PC-9 (cell line): ENCODE measurements around the gene MRPS34. TPM values are rescaled to one million over a fixed set of nuclear protein-coding genes. Genes with fewer than 3 reads are reported as not detected.

Experiments
- BruUV-seq: library from RNA; stranded (reverse); fragments of 400-500 nt; replicated peaks from 2 replicates; lab custom pipeline; 2021; lab: Mats Ljungman, UMichigan
- CTCF ChIA-PET: fragments of 300-600 bp; sonication (Branson Sonifier 250); formaldehyde crosslinking; loops from one replicate; lab custom pipeline; 2022; ENCODE audit warnings: antibody characterized with exemption; lab: Charles Lee
- POLR2A ChIA-PET: fragments of 300-600 bp; sonication (Branson Sonifier 250); formaldehyde crosslinking; loops from one replicate; lab custom pipeline; 2022; ENCODE audit warnings: antibody characterized with exemption; ENCODE audit not compliant: unreplicated experiment; lab: Charles Lee
- DNase-seq, 2 experiments: peaks; one replicate each; pipeline versions ENCODE4 v3.0.0 to v3.0.0-alpha.2; 2015 to 2022; ENCODE audit warnings: mixed read lengths in 1 of 2
- H2AFZ ChIP-seq: fragments of 200-600 bp; sonication (generic); 2 replicates; pipeline ENCODE4 v1.8.1; 2017; ENCODE audit warnings: antibody characterized with exemption
- H3F3A ChIP-seq: fragments of 200-600 bp; sonication (generic); 2 replicates; pipeline ENCODE4 v1.8.1; 2017; ENCODE audit warnings: antibody characterized with exemption, mild to moderate bottlenecking, low read depth; ENCODE audit not compliant: insufficient read depth
- H3K27ac ChIP-seq: fragments of 200-600 bp; sonication (generic); 2 replicates; pipeline ENCODE4 v1.6.1; 2016; ENCODE audit warnings: mixed run types
- H3K27me3 ChIP-seq: fragments of 200-600 bp; sonication (generic); 2 replicates; pipeline ENCODE4 v1.6.1; 2016; ENCODE audit warnings: low read depth, mixed run types; ENCODE audit not compliant: insufficient read depth
- H3K36me3 ChIP-seq: fragments of 200-600 bp; sonication (generic); 2 replicates; pipeline ENCODE4 v1.6.1; 2016; ENCODE audit warnings: low read depth, mixed run types
- H3K4me1 ChIP-seq: fragments of 200-600 bp; sonication (generic); replicated peaks from 2 replicates; pipeline ENCODE4 v1.6.1; 2016; ENCODE audit warnings: mixed run types; ENCODE audit not compliant: insufficient read depth
- H3K4me2 ChIP-seq: fragments of 200-600 bp; sonication (generic); 2 replicates; pipeline ENCODE4 v1.6.1; 2017; ENCODE audit warnings: mixed run types
- H3K4me3 ChIP-seq: fragments of 200-600 bp; sonication (generic); 2 replicates; pipeline ENCODE4 v1.6.1; 2016; ENCODE audit warnings: mixed run types
- H3K79me2 ChIP-seq: fragments of 200-600 bp; sonication (generic); 2 replicates; pipeline ENCODE4 v1.6.1; 2017; ENCODE audit warnings: low read depth, mixed run types
- H3K9me2 ChIP-seq: fragments of 200-600 bp; sonication (generic); 2 replicates; pipeline ENCODE4 v1.8.1; 2017; ENCODE audit warnings: mild to moderate bottlenecking; ENCODE audit not compliant: insufficient read depth
- H3K9me3 ChIP-seq: fragments of 200-600 bp; sonication (generic); 2 replicates; pipeline ENCODE4 v1.8.1; 2016; ENCODE audit warnings: low read depth; ENCODE audit not compliant: insufficient read depth
- H4K20me1 ChIP-seq: fragments of 200-600 bp; sonication (generic); 2 replicates; pipeline ENCODE4 v1.8.1; 2017; ENCODE audit not compliant: insufficient read depth
- EZH2 ChIP-seq: fragments of 200-600 bp; sonication (generic); IDR thresholded peaks from 2 replicates; pipeline ENCODE4 v1.8.0; 2017; ENCODE audit warnings: antibody characterized with exemption, low read depth
- intact Hi-C: fragments of 100-400 bp; cut with micrococcal nuclease; formaldehyde crosslinking; loops from one replicate; pipeline ENCODE4 v1.10.0; 2022; ENCODE audit not compliant: unreplicated experiment
- total RNA-seq: library from RNA; stranded (reverse); gene quantifications from 2 replicates; pipeline ENCODE4 v1.2.3, GENCODE V29; 2021
- TF ChIP-seq, protein P1 (sequence below): fragments of 200-600 bp; sonication (generic); conservative IDR thresholded peaks from 2 replicates; pipeline ENCODE4 v1.6.1; 2017; ENCODE audit warnings: mixed run types, antibody characterized with exemption, mild to moderate bottlenecking, moderate library complexity

MRPS34 gene
- total RNA-seq, 1 experiment from 2014 or later = 201 TPM

DNA sequence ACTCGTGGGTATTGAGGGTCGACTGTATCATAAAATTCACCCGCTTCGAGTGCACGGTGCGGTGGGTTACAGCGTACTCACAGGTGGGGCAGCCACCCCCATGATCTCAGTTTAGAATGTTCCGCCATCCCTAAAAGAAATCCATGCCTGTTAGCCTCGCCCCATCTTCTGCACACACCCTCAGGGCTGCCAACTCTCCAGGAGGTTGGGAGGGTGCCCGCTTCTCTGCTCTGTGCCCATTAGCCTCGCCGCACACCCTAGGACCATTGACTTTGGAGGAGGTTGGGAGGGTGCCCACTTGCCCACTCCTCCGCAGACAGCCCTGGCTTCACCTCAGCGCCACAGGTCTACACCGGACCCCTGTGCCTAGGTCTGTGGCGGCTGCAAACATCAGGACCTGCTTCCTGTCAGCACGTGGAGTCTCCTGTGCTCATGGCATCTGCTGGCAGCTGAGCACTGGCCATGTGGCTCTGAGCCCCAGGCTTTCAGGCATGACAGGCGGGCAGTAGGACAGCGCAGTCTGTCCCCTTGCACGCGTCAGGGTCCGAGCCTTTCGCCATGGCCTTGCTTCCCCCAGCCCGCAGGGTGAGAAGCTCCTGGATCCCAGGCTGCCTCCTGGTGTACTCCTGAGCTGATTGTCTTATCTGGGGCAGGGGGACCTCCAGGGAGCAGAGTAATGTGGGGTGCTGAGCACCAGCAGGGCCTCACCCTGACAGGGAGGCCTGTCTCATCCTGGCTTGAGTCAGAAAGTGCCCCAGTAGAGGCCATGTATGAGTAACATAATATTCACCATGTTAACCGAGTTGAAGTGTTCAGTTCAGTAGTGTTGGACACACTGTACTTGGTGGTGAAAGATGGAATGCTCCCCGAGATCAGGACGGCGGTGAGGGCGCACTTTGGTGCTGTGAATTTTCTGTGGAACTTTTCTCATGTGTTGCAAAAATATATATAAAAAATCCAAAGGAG lies 23.5 kb downstream of the MRPS34 start:
- CTCF ChIA-PET = interaction anchor here (0.7 kb wide), 1 partner anchor 92 kb away, joined by 5 read pairs; no protein-coding TSS in a partner anchor

DNA sequence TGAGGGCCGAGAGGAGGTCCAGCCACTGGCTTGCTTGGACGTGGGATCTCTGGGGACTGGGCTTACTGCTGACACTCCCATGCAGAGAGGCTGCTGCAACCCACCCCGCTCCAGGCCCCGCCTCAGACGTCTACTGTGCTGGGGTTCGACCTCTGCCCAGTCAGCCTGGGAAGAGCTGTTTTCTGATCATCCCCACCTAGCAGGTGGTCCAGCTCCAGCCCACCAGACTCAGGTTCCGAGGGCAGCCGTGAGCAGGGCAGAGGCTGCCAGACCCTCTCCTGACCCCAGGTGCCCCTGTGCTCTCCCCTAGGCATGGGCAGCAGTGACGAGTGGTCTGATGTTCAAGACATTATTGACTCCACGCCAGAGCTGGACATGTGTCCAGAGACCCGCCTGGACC lies 25.0 kb downstream of the MRPS34 start:
- Histone ChIP-seq H3K9me2 (no peaks in the 10 kb centered on the region), H3K4me3 (no peak overlapping the region), H3F3A (peaks cover 36% of the 10 kb centered on the region), H3K9me3 (no peaks in the 10 kb centered on the region), H2AFZ (no peak overlapping the region), H4K20me1 (no peaks in the 10 kb centered on the region), H3K27ac (no peak overlapping the region), H3K4me2 (no peak overlapping the region), H3K4me1 (peaks cover 49% of the 10 kb centered on the region), H3K36me3 (no peaks in the 10 kb centered on the region; the same call in 1 of the 2 replicates), H3K79me2 (0 out of 2 replicates have a peak, but pooled peaks cover 3% of the 10 kb centered on the region), H3K27me3 (no peaks in the 10 kb centered on the region)
- CTCF ChIA-PET = no interaction called here
- BruUV-seq = no TSS peak
- no peak for DNase-seq
- TF ChIP-seq EZH2 = no peak
- TF ChIP-seq, protein P1, sequence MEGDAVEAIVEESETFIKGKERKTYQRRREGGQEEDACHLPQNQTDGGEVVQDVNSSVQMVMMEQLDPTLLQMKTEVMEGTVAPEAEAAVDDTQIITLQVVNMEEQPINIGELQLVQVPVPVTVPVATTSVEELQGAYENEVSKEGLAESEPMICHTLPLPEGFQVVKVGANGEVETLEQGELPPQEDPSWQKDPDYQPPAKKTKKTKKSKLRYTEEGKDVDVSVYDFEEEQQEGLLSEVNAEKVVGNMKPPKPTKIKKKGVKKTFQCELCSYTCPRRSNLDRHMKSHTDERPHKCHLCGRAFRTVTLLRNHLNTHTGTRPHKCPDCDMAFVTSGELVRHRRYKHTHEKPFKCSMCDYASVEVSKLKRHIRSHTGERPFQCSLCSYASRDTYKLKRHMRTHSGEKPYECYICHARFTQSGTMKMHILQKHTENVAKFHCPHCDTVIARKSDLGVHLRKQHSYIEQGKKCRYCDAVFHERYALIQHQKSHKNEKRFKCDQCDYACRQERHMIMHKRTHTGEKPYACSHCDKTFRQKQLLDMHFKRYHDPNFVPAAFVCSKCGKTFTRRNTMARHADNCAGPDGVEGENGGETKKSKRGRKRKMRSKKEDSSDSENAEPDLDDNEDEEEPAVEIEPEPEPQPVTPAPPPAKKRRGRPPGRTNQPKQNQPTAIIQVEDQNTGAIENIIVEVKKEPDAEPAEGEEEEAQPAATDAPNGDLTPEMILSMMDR = no peak
- POLR2A ChIA-PET = no interaction called here
- intact Hi-C loops = loop anchor here (2.0 kb wide), 1 partner anchor 69 kb away; the partner anchor contains the start of gene JPT2

More for the DNA sequence above, 23.5 kb downstream of the MRPS34 start:
- no peak for DNase-seq
- Histone ChIP-seq H3F3A (peaks cover 27% of the 10 kb centered on the region), H4K20me1 (no peaks in the 10 kb centered on the region), H3K4me1 (peaks cover 35% of the 10 kb centered on the region), H3K27ac (no peak overlapping the region), H3K9me2 (no peaks in the 10 kb centered on the region), H3K27me3 (no peaks in the 10 kb centered on the region), H3K79me2 (0 out of 2 replicates have a peak, but pooled peaks cover 3% of the 10 kb centered on the region), H3K4me3 (no peak overlapping the region), H2AFZ (no peak overlapping the region), H3K4me2 (no peak overlapping the region), H3K36me3 (no peaks in the 10 kb centered on the region; the same call in 1 of the 2 replicates), H3K9me3 (no peaks in the 10 kb centered on the region)
- intact Hi-C loops = no loop called here
- POLR2A ChIA-PET = no interaction called here
- BruUV-seq = no TSS peak
- TF ChIP-seq EZH2 = no peak
- TF ChIP-seq, protein P1 = no peak

DNA sequence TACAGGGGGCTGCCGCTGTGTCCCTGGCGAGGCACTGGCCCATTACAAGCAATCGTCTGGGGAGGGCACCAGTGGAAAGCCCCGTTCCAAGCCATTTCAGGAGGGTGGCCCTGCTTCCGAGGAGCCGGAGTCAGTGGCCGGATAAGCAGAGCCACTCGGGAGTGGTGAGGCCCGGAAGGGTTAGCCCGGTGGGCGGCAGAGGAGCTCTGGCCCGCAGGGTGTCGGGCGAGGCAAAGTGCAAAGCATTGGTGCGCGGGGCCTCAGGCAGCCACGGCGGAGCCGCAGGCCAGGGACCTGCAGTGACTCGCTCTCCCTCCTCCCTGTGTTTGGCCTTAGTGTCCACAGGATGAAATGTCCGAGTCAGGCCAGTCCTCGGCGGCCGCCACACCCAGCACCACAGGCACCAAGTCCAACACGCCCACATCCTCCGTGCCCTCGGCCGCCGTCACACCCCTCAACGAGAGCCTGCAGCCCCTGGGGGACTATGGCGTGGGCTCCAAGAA lies 26.2 kb downstream of the MRPS34 start:
- H3K9me2 ChIP-seq = no peaks in the 10 kb centered on the region
- ChIA-PET CTCF (interaction anchor here (0.5 to 1.7 kb wide), 4 partner anchors 21 to 55 kb away, joined by 3 to 6 read pairs (median 4); partner anchors contain the start of genes EME2 and MRPS34), POLR2A (interaction anchor here (1.1 to 1.6 kb wide), 3 partner anchors 25 to 36 kb away, joined by 3 to 11 read pairs (median 9); partner anchors contain the start of genes NUBP2 and SPSB3)
- peaks cover 49% of the 10 kb centered on the region for H3K4me1 ChIP-seq
- DNase-seq = peak; percentile 58 to 75
- H4K20me1 ChIP-seq = no peaks in the 10 kb centered on the region
- intact Hi-C loops = loop anchor here (1.0 to 2.0 kb wide), 2 partner anchors 39 to 68 kb away; partner anchors contain the start of gene JPT2
- BruUV-seq = no TSS peak
- H3K79me2 ChIP-seq = 0 out of 2 replicates have a peak, but pooled peaks cover 3% of the 10 kb centered on the region
- no peak for TF ChIP-seq EZH2
- TF ChIP-seq, protein P1 = no peak; the same call in 1 of the 2 replicates
- no peaks in the 10 kb centered on the region for H3K9me3 ChIP-seq
- peak overlapping the region; percentile 47; the same call in 1 of the 2 replicates for H3K4me3 ChIP-seq
- no peaks in the 10 kb centered on the region for H3K27me3 ChIP-seq
- no peaks in the 10 kb centered on the region; the same call in 1 of the 2 replicates for H3K36me3 ChIP-seq
- H3K27ac ChIP-seq = peak overlapping the region; percentile 100
- 0 out of 2 replicates have a peak overlapping the region, but pooled peaks have one; percentile 49 for H2AFZ ChIP-seq
- H3K4me2 ChIP-seq = peak overlapping the region; percentile 88
- peaks cover 36% of the 10 kb centered on the region for H3F3A ChIP-seq
